ENCODE data around the gene GOT1. TPM values are rescaled to one million over a fixed set of nuclear protein-coding genes. Genes with fewer than 3 reads are reported as not detected.

Gene GOT1
- total RNA-seq, 4 donors from 2014 or later, result 18.4 to 35.0 (median 22.6) TPM

- H3K27ac ChIP-seq, result no peak overlapping the region
- no peaks in the 10 kb centered on the region for H3K4me1 ChIP-seq
- no peaks in the 10 kb centered on the region for H3K27me3 ChIP-seq
- no peak for DNase-seq
- no peak overlapping the region for H3K4me3 ChIP-seq
- TF ChIP-seq CTCF (IDR thresholded peaks at IDR 0.05) (no peak), POLR2A (IDR thresholded peaks at IDR 0.05) (no peak)
- H3K36me3 ChIP-seq, result no peaks in the 10 kb centered on the region
- H3K9me3 ChIP-seq, result no peaks in the 10 kb centered on the region
- intact Hi-C loops (cut with DNase I; ENCODE audit: low total_unique reads), result no loop called here
Observed at GRCh38 chr10:99403674-99404073, 26.8 kb downstream of the GOT1 start.

- no peaks in the 10 kb centered on the region for H3K36me3 ChIP-seq
- no peak for TF ChIP-seq POLR2A (IDR thresholded peaks at IDR 0.05)
- no peak for TF ChIP-seq CTCF (IDR thresholded peaks at IDR 0.05)
- intact Hi-C loops (cut with DNase I; ENCODE audit: low total_unique reads), result no loop called here
- no peaks in the 10 kb centered on the region for H3K4me1 ChIP-seq
- H3K27me3 ChIP-seq, result no peaks in the 10 kb centered on the region
- no peak overlapping the region for H3K4me3 ChIP-seq
- no peak for DNase-seq
- H3K9me3 ChIP-seq, result no peaks in the 10 kb centered on the region
- no peak overlapping the region for H3K27ac ChIP-seq
Observed at GRCh38 chr10:99399664-99400063, 30.8 kb downstream of the GOT1 start.

- no peaks in the 10 kb centered on the region for H3K4me1 ChIP-seq
- H3K36me3 ChIP-seq, result no peaks in the 10 kb centered on the region
- no peak overlapping the region for H3K27ac ChIP-seq
- no peaks in the 10 kb centered on the region for H3K9me3 ChIP-seq
- H3K27me3 ChIP-seq, result no peaks in the 10 kb centered on the region
- no peak overlapping the region for H3K4me3 ChIP-seq
- TF ChIP-seq POLR2A (IDR thresholded peaks at IDR 0.05) (no peak), CTCF (IDR thresholded peaks at IDR 0.05) (no peak)
- DNase-seq, result no peak
- intact Hi-C loops (cut with DNase I; ENCODE audit: low total_unique reads), result no loop called here
Observed at GRCh38 chr10:99396471-99396870, 34.0 kb downstream of the GOT1 start.

- DNase-seq, result no peak
- Histone ChIP-seq H3K9me3 (no peaks in the 10 kb centered on the region), H3K4me1 (no peaks in the 10 kb centered on the region), H3K4me3 (no peak overlapping the region), H3K27me3 (no peaks in the 10 kb centered on the region), H3K36me3 (no peaks in the 10 kb centered on the region), H3K27ac (no peak overlapping the region)
- intact Hi-C loops (cut with DNase I; ENCODE audit: low total_unique reads), result no loop called here
- TF ChIP-seq POLR2A (IDR thresholded peaks at IDR 0.05), result no peak
- no peak for TF ChIP-seq CTCF (IDR thresholded peaks at IDR 0.05)
Observed at GRCh38 chr10:99395750-99396445, 34.5 kb downstream of the GOT1 start.

- Histone ChIP-seq H3K4me1 (no peaks in the 10 kb centered on the region), H3K4me3 (no peak overlapping the region), H3K27ac (no peak overlapping the region), H3K36me3 (no peaks in the 10 kb centered on the region), H3K9me3 (no peaks in the 10 kb centered on the region), H3K27me3 (no peaks in the 10 kb centered on the region)
- intact Hi-C loops (cut with DNase I; ENCODE audit: low total_unique reads), result no loop called here
- no peak for DNase-seq
- TF ChIP-seq CTCF (IDR thresholded peaks at IDR 0.05) (no peak), POLR2A (IDR thresholded peaks at IDR 0.05) (no peak)
Observed at GRCh38 chr10:99394761-99395386, 35.5 kb downstream of the GOT1 start.

Measured in uterus (tissue), 4 donors.